Fibroblast of skin of right quadriceps (primary cell): ENCODE measurements around the gene NAA80.
A peak's percentile ranks its signal among the peaks of the same experiment; 100 is the strongest.

Experiments used
- DNase-seq: peaks from one replicate; pipeline ENCODE4 v3.0.0-alpha.2; 2013

NAA80 gene

GRCh38 chr3:50327943-50328691 is 28.9 kb upstream of the NAA80 start, which contains the start of gene TUSC2:
TUSC2 (minus strand) TSS chr3:50328223; CDS start chr3:50328099, 124 bp downstream.
- DNase-seq = peak; percentile 93

- no peak for DNase-seq
These were observed 27.9 kb upstream of the NAA80 start for GRCh38 chr3:50327129-50327528.

- no peak for DNase-seq
These were observed 27.0 kb upstream of the NAA80 start for GRCh38 chr3:50326182-50326541.

GRCh38 chr3:50325497-50326181 is 26.4 kb upstream of the NAA80 start:
- no peak for DNase-seq

- DNase-seq = no peak
These were observed 25.9 kb upstream of the NAA80 start for GRCh38 chr3:50325113-50325480.

GRCh38 chr3:50324351-50325112 is 25.3 kb upstream of the NAA80 start:
- DNase-seq = peak; percentile 57

- no peak for DNase-seq
These were observed 24.5 kb upstream of the NAA80 start for GRCh38 chr3:50323614-50324199.

- no peak for DNase-seq
These were observed 23.9 kb upstream of the NAA80 start for GRCh38 chr3:50323092-50323600.

GRCh38 chr3:50322386-50323091 is 23.3 kb upstream of the NAA80 start, which contains the start of gene HYAL2:
HYAL2 (minus strand) TSS chr3:50322745; CDS start chr3:50320489, 2,256 bp downstream.
- DNase-seq = no peak

GRCh38 chr3:50322115-50322385 is 22.8 kb upstream of the NAA80 start:
- no peak for DNase-seq

- DNase-seq = peak; percentile 88
These were observed 22.3 kb upstream of the NAA80 start for GRCh38 chr3:50321336-50322114.

GRCh38 chr3:50320853-50321335 is 21.7 kb upstream of the NAA80 start:
- DNase-seq = peak; percentile 73

- no peak for DNase-seq
These were observed 20.9 kb upstream of the NAA80 start for GRCh38 chr3:50319894-50320625.

GRCh38 chr3:50319181-50319893 is 20.1 kb upstream of the NAA80 start:
- no peak for DNase-seq

- DNase-seq = no peak
These were observed 19.4 kb upstream of the NAA80 start for GRCh38 chr3:50318615-50319014.

GRCh38 chr3:50318163-50318562 is 19.0 kb upstream of the NAA80 start:
- no peak for DNase-seq

GRCh38 chr3:50317300-50317699 is 18.1 kb upstream of the NAA80 start:
- no peak for DNase-seq

GRCh38 chr3:50316657-50317242 is 17.5 kb upstream of the NAA80 start:
- no peak for DNase-seq

GRCh38 chr3:50314816-50315215 is 15.6 kb upstream of the NAA80 start:
- no peak for DNase-seq

GRCh38 chr3:50314342-50314741 is 15.1 kb upstream of the NAA80 start:
- DNase-seq = no peak
